Breast epithelium (tissue), 3 donors: Measurements from ENCODE around the gene NDUFAF8.

Experiments used
- POLR2A ChIP-seq: fragments of 450-650 bp; IDR thresholded peaks from one replicate; pipeline ENCODE4 v1.6.1; 2016; ENCODE audit warnings: antibody characterized with exemption, mild to moderate bottlenecking, moderate library complexity
- POLR2AphosphoS5 ChIP-seq, 3 donors: sonication (generic); formaldehyde crosslinking; IDR thresholded peaks; one replicate each; pipeline ENCODE4 v1.6.1; 2017; ENCODE audit warnings: antibody characterized with exemption in 3 of 3
- TF ChIP-seq, protein P1 (sequence below), 3 donors: fragments of 450-650 bp; IDR thresholded peaks; one replicate each; pipeline ENCODE4 v1.5.1; 2016 to 2017; ENCODE audit warnings: antibody characterized with exemption in 3 of 3, mild to moderate bottlenecking in 3 of 3, moderate library complexity in 3 of 3

GRCh38 chr17:81270279-81270678 is 31.2 kb downstream of the NDUFAF8 start:
- TF ChIP-seq POLR2AphosphoS5 (IDR thresholded peaks at IDR 0.05) (no peak), POLR2A (no peak)
- TF ChIP-seq, protein P1, sequence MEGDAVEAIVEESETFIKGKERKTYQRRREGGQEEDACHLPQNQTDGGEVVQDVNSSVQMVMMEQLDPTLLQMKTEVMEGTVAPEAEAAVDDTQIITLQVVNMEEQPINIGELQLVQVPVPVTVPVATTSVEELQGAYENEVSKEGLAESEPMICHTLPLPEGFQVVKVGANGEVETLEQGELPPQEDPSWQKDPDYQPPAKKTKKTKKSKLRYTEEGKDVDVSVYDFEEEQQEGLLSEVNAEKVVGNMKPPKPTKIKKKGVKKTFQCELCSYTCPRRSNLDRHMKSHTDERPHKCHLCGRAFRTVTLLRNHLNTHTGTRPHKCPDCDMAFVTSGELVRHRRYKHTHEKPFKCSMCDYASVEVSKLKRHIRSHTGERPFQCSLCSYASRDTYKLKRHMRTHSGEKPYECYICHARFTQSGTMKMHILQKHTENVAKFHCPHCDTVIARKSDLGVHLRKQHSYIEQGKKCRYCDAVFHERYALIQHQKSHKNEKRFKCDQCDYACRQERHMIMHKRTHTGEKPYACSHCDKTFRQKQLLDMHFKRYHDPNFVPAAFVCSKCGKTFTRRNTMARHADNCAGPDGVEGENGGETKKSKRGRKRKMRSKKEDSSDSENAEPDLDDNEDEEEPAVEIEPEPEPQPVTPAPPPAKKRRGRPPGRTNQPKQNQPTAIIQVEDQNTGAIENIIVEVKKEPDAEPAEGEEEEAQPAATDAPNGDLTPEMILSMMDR (IDR thresholded peaks at IDR 0.05), result no peak
